ENCODE results near the gene PRR16. TPM values are rescaled to one million over a fixed set of nuclear protein-coding genes. Genes with fewer than 3 reads are reported as not detected.

Gene PRR16
- total RNA-seq, 6 donors from 2014 or later = 1.7 to 5.2 (median 3.7) TPM

GRCh38 chr5:120614531-120615180 lies 150.6 kb downstream of the PRR16 start:
- ATAC-seq (ENCODE audit: low FRiP score in 2 of 2) = no peak
- no peak overlapping the region for H3K27ac ChIP-seq

DNA sequence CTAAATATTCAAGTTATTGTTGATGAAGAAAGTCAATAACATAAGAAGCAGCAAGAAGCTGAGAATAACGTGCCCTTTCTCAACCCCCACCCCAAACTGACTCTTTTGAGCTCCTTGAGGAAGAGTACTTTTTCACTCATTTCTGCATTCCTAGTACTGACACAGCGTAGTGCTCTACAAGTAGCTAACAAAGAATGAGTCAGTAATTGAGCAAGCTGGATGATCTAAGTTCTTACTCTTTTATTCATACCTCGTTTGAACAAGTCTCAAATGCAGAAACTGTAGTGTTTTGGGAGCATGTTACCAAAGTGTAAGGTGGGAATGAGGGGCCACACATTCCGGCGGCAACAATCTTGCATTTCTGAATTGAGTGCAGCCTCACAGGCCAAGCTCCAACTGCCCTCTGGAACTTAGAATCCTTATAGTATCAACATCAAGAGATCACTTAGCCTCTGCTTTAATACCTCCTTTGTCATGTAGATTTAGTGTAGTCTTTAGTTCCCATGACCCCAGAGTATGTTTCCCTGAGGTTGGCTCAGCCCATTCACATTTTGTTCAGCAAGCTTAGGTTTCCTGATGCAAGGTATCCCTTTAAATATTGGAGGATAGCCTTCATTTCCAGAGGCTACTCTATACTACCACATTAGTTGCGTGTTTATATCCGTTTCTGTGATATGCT lies 152.0 kb downstream of the PRR16 start:
- DNase-seq = no peak
- no peak for ATAC-seq (ENCODE audit: low FRiP score in 2 of 2)
- H3K36me3 ChIP-seq = no peaks in the 10 kb centered on the region
- H3K27ac ChIP-seq = no peak overlapping the region
- H3K9me3 ChIP-seq = peaks cover 0 to 1% (median 0%) of the 10 kb centered on the region in 4 donors
- no peaks in the 10 kb centered on the region for H3K27me3 ChIP-seq
- 70 to 78% methylated on average over 7 of the region's 7 CpGs for WGBS, 2 donors
- TF ChIP-seq POLR2AphosphoS5 (IDR thresholded peaks at IDR 0.05) = no peak
- no peak for TF ChIP-seq CTCF (IDR thresholded peaks at IDR 0.05)
- TF ChIP-seq EP300 (IDR thresholded peaks at IDR 0.05) = no peak
- TF ChIP-seq POLR2A (IDR thresholded peaks at IDR 0.05) = no peak
- no peaks in the 10 kb centered on the region for H3K4me1 ChIP-seq
- H3K4me3 ChIP-seq = no peak overlapping the region

More at GRCh38 chr5:120614531-120615180, 150.6 kb downstream of the PRR16 start:
- Histone ChIP-seq H3K4me1 (no peaks in the 10 kb centered on the region), H3K36me3 (no peaks in the 10 kb centered on the region), H3K4me3 (no peak overlapping the region), H3K9me3 (peaks cover 0 to 3% (median 0%) of the 10 kb centered on the region in 4 donors), H3K27me3 (no peaks in the 10 kb centered on the region)
- 26 to 44% methylated on average over 2 of the region's 2 CpGs for WGBS, 2 donors
- TF ChIP-seq EP300 (IDR thresholded peaks at IDR 0.05) = no peak
- TF ChIP-seq CTCF (IDR thresholded peaks at IDR 0.05) = no peak
- TF ChIP-seq POLR2AphosphoS5 (IDR thresholded peaks at IDR 0.05) = no peak
- no peak for TF ChIP-seq POLR2A (IDR thresholded peaks at IDR 0.05)
- DNase-seq = no peak

GRCh38 chr5:120621339-120621738 lies 157.2 kb downstream of the PRR16 start:
- H3K36me3 ChIP-seq = no peaks in the 10 kb centered on the region

DNA sequence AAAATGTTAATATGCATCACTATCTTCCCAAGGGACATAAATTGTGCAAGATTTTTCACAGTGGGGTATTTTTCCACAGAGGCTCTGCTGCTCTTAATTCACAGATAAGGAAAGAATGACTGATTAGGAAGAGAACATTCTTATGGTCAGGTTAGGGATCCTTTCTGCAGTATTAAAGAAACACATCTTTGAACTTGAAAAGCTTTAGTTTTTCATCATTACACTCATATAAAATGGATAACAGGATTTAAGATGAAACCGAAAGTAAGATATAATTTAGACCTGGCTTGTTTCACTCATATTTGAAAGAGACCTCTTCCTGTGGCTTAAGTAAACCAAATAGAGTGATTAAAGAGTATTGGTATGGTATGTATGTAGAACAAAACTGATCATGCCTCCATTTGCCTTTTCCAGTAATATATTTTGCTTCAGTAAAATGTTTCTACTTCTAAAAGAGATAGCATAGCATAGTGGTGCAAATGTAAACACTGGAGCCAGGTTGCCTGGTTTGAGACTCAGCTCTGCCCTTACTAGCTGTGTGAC lies 160.0 kb downstream of the PRR16 start:
- ATAC-seq (ENCODE audit: low FRiP score in 2 of 2) = no peak
- 46 to 55% methylated on average over 1 of the region's 1 CpG for WGBS, 2 donors

More at GRCh38 chr5:120621339-120621738, 157.2 kb downstream of the PRR16 start:
- 64 to 80% methylated on average over 2 of the region's 2 CpGs for WGBS, 2 donors
- DNase-seq (no peak), ATAC-seq (ENCODE audit: low FRiP score in 2 of 2) (no peak)
- H3K27ac ChIP-seq = no peak overlapping the region
- H3K4me1 ChIP-seq = no peaks in the 10 kb centered on the region
- H3K9me3 ChIP-seq = no peaks in the 10 kb centered on the region
- H3K27me3 ChIP-seq = no peaks in the 10 kb centered on the region
- TF ChIP-seq EP300 (IDR thresholded peaks at IDR 0.05) (no peak), POLR2AphosphoS5 (IDR thresholded peaks at IDR 0.05) (no peak), POLR2A (IDR thresholded peaks at IDR 0.05) (no peak), CTCF (IDR thresholded peaks at IDR 0.05) (no peak)
- H3K4me3 ChIP-seq = no peak overlapping the region

More for the DNA sequence above, 160.0 kb downstream of the PRR16 start:
- Histone ChIP-seq H3K27me3 (no peaks in the 10 kb centered on the region), H3K9me3 (no peaks in the 10 kb centered on the region), H3K4me1 (no peaks in the 10 kb centered on the region), H3K27ac (no peak overlapping the region), H3K4me3 (no peak overlapping the region), H3K36me3 (no peaks in the 10 kb centered on the region)
- TF ChIP-seq EP300 (IDR thresholded peaks at IDR 0.05) (no peak), POLR2AphosphoS5 (IDR thresholded peaks at IDR 0.05) (no peak), POLR2A (IDR thresholded peaks at IDR 0.05) (no peak), CTCF (IDR thresholded peaks at IDR 0.05) (no peak)
- no peak for DNase-seq
